Measurements from ENCODE around the gene FADS3.

GRCh38 chr11:61918938-61919704 is 27.8 kb upstream of the FADS3 start:
- no peak for TF ChIP-seq POLR2A (IDR thresholded peaks at IDR 0.05; ENCODE audit: low read length)
- TF ChIP-seq GATA1 (IDR thresholded peaks at IDR 0.05; ENCODE audit: low read depth, low read length) = no peak

Measured in erythroblast (primary cell).